ENCODE results near the gene RFFL. TPM values are rescaled to one million over a fixed set of nuclear protein-coding genes. Genes with fewer than 3 reads are reported as not detected.

Gene RFFL
- total and polyA plus RNA-seq, 9 of the 15 experiments (the other 6 are each of a cell fraction or from before 2014, with no cell fraction given) = 3.4 to 18.1 (median 12.8) TPM

DNA sequence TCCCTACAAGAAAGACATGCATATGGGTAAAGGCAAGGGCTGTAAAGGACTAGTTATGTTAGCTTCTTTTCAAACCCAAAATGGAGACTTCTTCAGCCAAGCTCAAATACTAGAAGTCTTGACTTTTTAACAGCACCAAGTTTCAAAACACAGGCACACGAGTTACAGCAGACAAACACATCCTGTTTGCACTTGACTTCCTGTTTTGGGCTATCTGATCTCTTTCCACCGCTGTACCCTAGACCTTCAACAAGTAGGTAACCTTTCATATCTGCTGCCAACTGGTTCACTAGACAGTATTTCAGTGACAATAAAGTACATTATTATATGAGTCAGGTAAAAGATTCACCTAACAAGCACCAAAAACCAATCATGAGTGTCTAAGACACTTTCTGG lies 12.3 kb downstream of the RFFL start (continued):
- TF ChIP-seq CCNT2 (IDR thresholded peaks at IDR 0.05; ENCODE audit: borderline replicate concordance, extremely low read depth, insufficient read length, low read depth, low read length) (no peak), ZZZ3 (IDR thresholded peaks at IDR 0.05) (no peak), DMBX1 (CRISPR knock-in tag; IDR thresholded peaks at IDR 0.05; ENCODE audit: borderline replicate concordance) (no peak)
- TF ChIP-seq, protein P1, sequence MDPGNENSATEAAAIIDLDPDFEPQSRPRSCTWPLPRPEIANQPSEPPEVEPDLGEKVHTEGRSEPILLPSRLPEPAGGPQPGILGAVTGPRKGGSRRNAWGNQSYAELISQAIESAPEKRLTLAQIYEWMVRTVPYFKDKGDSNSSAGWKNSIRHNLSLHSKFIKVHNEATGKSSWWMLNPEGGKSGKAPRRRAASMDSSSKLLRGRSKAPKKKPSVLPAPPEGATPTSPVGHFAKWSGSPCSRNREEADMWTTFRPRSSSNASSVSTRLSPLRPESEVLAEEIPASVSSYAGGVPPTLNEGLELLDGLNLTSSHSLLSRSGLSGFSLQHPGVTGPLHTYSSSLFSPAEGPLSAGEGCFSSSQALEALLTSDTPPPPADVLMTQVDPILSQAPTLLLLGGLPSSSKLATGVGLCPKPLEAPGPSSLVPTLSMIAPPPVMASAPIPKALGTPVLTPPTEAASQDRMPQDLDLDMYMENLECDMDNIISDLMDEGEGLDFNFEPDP (CRISPR knock-in tag; IDR thresholded peaks at IDR 0.05) = no peak

DNA sequence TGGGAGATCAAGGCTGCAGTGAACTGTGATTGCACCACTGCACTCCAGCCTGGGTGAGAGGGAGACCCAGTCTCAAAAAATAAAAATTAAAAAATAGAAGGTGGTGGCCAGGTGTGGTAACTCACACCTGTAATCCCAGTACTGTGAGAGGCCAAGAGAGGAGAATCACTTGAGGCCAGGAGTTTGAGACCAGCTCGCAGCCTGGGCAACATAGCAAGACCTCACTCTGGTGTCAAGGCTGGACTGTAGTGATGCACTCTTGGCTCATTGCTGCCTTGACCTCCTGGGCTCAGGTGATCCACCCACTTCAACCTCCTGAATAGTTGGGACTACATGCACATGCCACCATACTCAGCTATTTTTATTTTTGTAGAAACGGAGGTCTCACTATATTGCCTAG lies 13.3 kb downstream of the RFFL start:
- ChIA-PET POLR2A (interaction anchor here (1.9 kb wide), 1 partner anchor 13 kb away, joined by 6 read pairs; the partner anchor contains the start of gene RFFL), CTCF (ENCODE audit: low intra/inter-chr PET ratio) (no interaction called here)
- no peak overlapping the region for H3K4me3 ChIP-seq
- intact Hi-C loops (cut with micrococcal nuclease) = no loop called here
- H3K36me3 ChIP-seq (ENCODE audit: control insufficient read depth, insufficient read depth, low read length) = no peaks in the 10 kb centered on the region
- H3K4me2 ChIP-seq (ENCODE audit: insufficient read depth, low read length) = no peak overlapping the region
- no peaks in the 10 kb centered on the region for H3K27me3 ChIP-seq (ENCODE audit: control insufficient read depth in 2 of 2, insufficient read depth in 2 of 2, low read length in 2 of 2)
- in situ Hi-C loops (cut with MboI) = no loop called here
- H4K20me1 ChIP-seq (replicated peaks; ENCODE audit: control insufficient read depth, insufficient read depth, low read length) = no peaks in the 10 kb centered on the region
- BruUV-seq (replicated peaks) = no TSS peak
- H3K9me3 ChIP-seq (replicated peaks; ENCODE audit: control insufficient read depth, insufficient read depth, low read depth, low read length) = no peaks in the 10 kb centered on the region
- no peak overlapping the region for H3K27ac ChIP-seq (ENCODE audit: extremely low read depth, low read depth, low read length)
- H3K4me1 ChIP-seq (replicated peaks in 1 of 2; ENCODE audit: control insufficient read depth in 2 of 2, insufficient read depth in 2 of 2, low read length in 2 of 2) = peaks cover 4 to 15% of the 10 kb centered on the region in 2 experiments
- ATAC-seq = no peak
- DNase-seq (ENCODE audit: extremely low read depth in 1 of 4, low spot score in 3 of 4) = no peak
- no peaks in the 10 kb centered on the region; the same call in 1 of the 3 replicates for H3K79me2 ChIP-seq (ENCODE audit: control insufficient read depth, insufficient read depth, low read length)
- no peaks in the 10 kb centered on the region for H3K9me1 ChIP-seq (ENCODE audit: control insufficient read depth, insufficient read depth, low read length)
- FAIRE-seq = no peak
- H3K9ac ChIP-seq (ENCODE audit: insufficient read depth in 1 of 2, low read depth in 2 of 2, low read length in 2 of 2) = no peak overlapping the region
- TF ChIP-seq ZNF444 (CRISPR knock-in tag; IDR thresholded peaks at IDR 0.05) = no peak
- no peak for TF ChIP-seq NFIC (IDR thresholded peaks at IDR 0.05)
- TF ChIP-seq COPS2 (conservative IDR thresholded peaks at IDR 0.05) = no peak
- TF ChIP-seq SPI1 (IDR thresholded peaks at IDR 0.05; ENCODE audit: borderline replicate concordance, low read depth, low read length) = no peak
- no peak for TF ChIP-seq ZNF232 (CRISPR knock-in tag; IDR thresholded peaks at IDR 0.05)
- no peak for TF ChIP-seq BHLHE40 (IDR thresholded peaks at IDR 0.05; ENCODE audit: low read length)
- no peak for TF ChIP-seq C11orf30 (IDR thresholded peaks at IDR 0.05; ENCODE audit: low read depth)
- WGBS (ENCODE audit: insufficient coverage, low coverage, missing lambda C conversion rate) = 70% methylated on average over 2 of the region's 2 CpGs
- no peak overlapping the region for H2AFZ ChIP-seq (ENCODE audit: low read depth, low read length)

Measured in K562 (cell line).